Measurements from ENCODE around the gene MPRIP.
"Not testable (repeated sequence)": the region's sequence is repeated elsewhere in the genome, so short reads cannot be mapped to it uniquely, and the experiment has no call there.

The MPRIP gene

GRCh38 chr17:17134051-17134956 lies 92.0 kb downstream of the MPRIP start:
- H3K79me2 ChIP-seq (ENCODE audit: control insufficient read depth, insufficient read depth, low read length), result no peaks in the 10 kb centered on the region
- no peak overlapping the region for H3K18ac ChIP-seq (ENCODE audit: low read length)
- H3K4me1 ChIP-seq (ENCODE audit: control insufficient read depth, low read depth, low read length), result no peaks in the 10 kb centered on the region
- H3K4ac ChIP-seq (ENCODE audit: low read depth, low read length), result no peak overlapping the region
- no peak overlapping the region for H3K27ac ChIP-seq (ENCODE audit: low read depth, low read length)
- H3K4me3 ChIP-seq (ENCODE audit: low read length), result no peak overlapping the region
- H2AK5ac ChIP-seq (ENCODE audit: low read length), result no peak overlapping the region
- H3K36me3 ChIP-seq (ENCODE audit: control insufficient read depth, insufficient read depth, low read length), result peaks cover 9% of the 10 kb centered on the region
- no CpG with 5 or more reads among the region's 14 CpGs for WGBS (ENCODE audit: extremely low coverage, insufficient coverage, low lambda C conversion rate)
- no peaks in the 10 kb centered on the region for H3K27me3 ChIP-seq (ENCODE audit: insufficient read depth, low read length, poor library complexity)
- H3K9ac ChIP-seq (ENCODE audit: low read length), result no peak overlapping the region
- H3K4me2 ChIP-seq (ENCODE audit: low read length), result no peak overlapping the region
- H2BK120ac ChIP-seq (ENCODE audit: low read depth, low read length), result no peak overlapping the region
- H2BK15ac ChIP-seq (replicated peaks; ENCODE audit: low read depth), result no peak overlapping the region
- H3K79me1 ChIP-seq (ENCODE audit: low read length), result no peaks in the 10 kb centered on the region
- DNase-seq, result no peak
- H2BK5ac ChIP-seq (ENCODE audit: low read length), result no peak overlapping the region
- H4K8ac ChIP-seq (ENCODE audit: low read depth, low read length), result no peak overlapping the region
- no peak overlapping the region for H4K5ac ChIP-seq (ENCODE audit: low read length)
- no peak overlapping the region for H3K56ac ChIP-seq (ENCODE audit: low read length)
- no peak overlapping the region for H3K23ac ChIP-seq (ENCODE audit: low read length)

- no peaks in the 10 kb centered on the region for H3K79me2 ChIP-seq (ENCODE audit: control insufficient read depth, insufficient read depth, low read length)
- no peaks in the 10 kb centered on the region for H3K27me3 ChIP-seq (ENCODE audit: insufficient read depth, low read length, poor library complexity)
- no peak overlapping the region for H2BK5ac ChIP-seq (ENCODE audit: low read length)
- no peak overlapping the region for H2BK15ac ChIP-seq (replicated peaks; ENCODE audit: low read depth)
- no peak overlapping the region for H3K9ac ChIP-seq (ENCODE audit: low read length)
- no peak for DNase-seq
- peaks cover 7% of the 10 kb centered on the region for H3K36me3 ChIP-seq (ENCODE audit: control insufficient read depth, insufficient read depth, low read length)
- no peak overlapping the region for H2BK120ac ChIP-seq (ENCODE audit: low read depth, low read length)
- no peak overlapping the region for H2AK5ac ChIP-seq (ENCODE audit: low read length)
- H3K79me1 ChIP-seq (ENCODE audit: low read length), result no peaks in the 10 kb centered on the region
- no peak overlapping the region for H4K8ac ChIP-seq (ENCODE audit: low read depth, low read length)
- no peak overlapping the region for H3K18ac ChIP-seq (ENCODE audit: low read length)
- WGBS (ENCODE audit: extremely low coverage, insufficient coverage, low lambda C conversion rate), result no CpG with 5 or more reads among the region's 3 CpGs
- H3K4me2 ChIP-seq (ENCODE audit: low read length), result no peak overlapping the region
- no peak overlapping the region for H3K27ac ChIP-seq (ENCODE audit: low read depth, low read length)
- H4K5ac ChIP-seq (ENCODE audit: low read length), result no peak overlapping the region
- H3K4me3 ChIP-seq (ENCODE audit: low read length), result no peak overlapping the region
- H3K56ac ChIP-seq (ENCODE audit: low read length), result no peak overlapping the region
- no peak overlapping the region for H3K23ac ChIP-seq (ENCODE audit: low read length)
- no peak overlapping the region for H3K4ac ChIP-seq (ENCODE audit: low read depth, low read length)
- no peaks in the 10 kb centered on the region for H3K4me1 ChIP-seq (ENCODE audit: control insufficient read depth, low read depth, low read length)
These were observed 92.7 kb downstream of the MPRIP start for GRCh38 chr17:17134957-17135333.

GRCh38 chr17:17136221-17136620 lies 94.0 kb downstream of the MPRIP start:
- WGBS (ENCODE audit: extremely low coverage, insufficient coverage, low lambda C conversion rate), result no CpG with 5 or more reads among the region's 5 CpGs

GRCh38 chr17:17137731-17138585 lies 95.7 kb downstream of the MPRIP start:
- no peak for DNase-seq
- Histone ChIP-seq H3K79me2 (ENCODE audit: control insufficient read depth, insufficient read depth, low read length) (no peaks in the 10 kb centered on the region), H3K36me3 (ENCODE audit: control insufficient read depth, insufficient read depth, low read length) (peaks cover 8% of the 10 kb centered on the region), H3K27me3 (ENCODE audit: insufficient read depth, low read length, poor library complexity) (no peaks in the 10 kb centered on the region), H4K8ac (ENCODE audit: low read depth, low read length) (no peak overlapping the region), H3K79me1 (ENCODE audit: low read length) (no peaks in the 10 kb centered on the region), H3K4me2 (ENCODE audit: low read length) (no peak overlapping the region), H3K27ac (ENCODE audit: low read depth, low read length) (no peak overlapping the region), H3K9ac (ENCODE audit: low read length) (no peak overlapping the region), H3K56ac (ENCODE audit: low read length) (no peak overlapping the region), H3K18ac (ENCODE audit: low read length) (no peak overlapping the region), H3K23ac (ENCODE audit: low read length) (no peak overlapping the region), H2BK15ac (replicated peaks; ENCODE audit: low read depth) (no peak overlapping the region), H4K5ac (ENCODE audit: low read length) (no peak overlapping the region), H3K4ac (ENCODE audit: low read depth, low read length) (no peak overlapping the region), H3K4me3 (ENCODE audit: low read length) (no peak overlapping the region), H2BK5ac (ENCODE audit: low read length) (no peak overlapping the region), H2BK120ac (ENCODE audit: low read depth, low read length) (no peak overlapping the region), H2AK5ac (ENCODE audit: low read length) (no peak overlapping the region), H3K4me1 (ENCODE audit: control insufficient read depth, low read depth, low read length) (no peaks in the 10 kb centered on the region)
- WGBS (ENCODE audit: extremely low coverage, insufficient coverage, low lambda C conversion rate), result no CpG with 5 or more reads among the region's 30 CpGs

More at GRCh38 chr17:17136221-17136620, 94.0 kb downstream of the MPRIP start:
- H4K8ac ChIP-seq (ENCODE audit: low read depth, low read length); H3K27ac ChIP-seq (ENCODE audit: low read depth, low read length); H3K56ac ChIP-seq (ENCODE audit: low read length); H4K5ac ChIP-seq (ENCODE audit: low read length); H3K23ac ChIP-seq (ENCODE audit: low read length); H3K4me3 ChIP-seq (ENCODE audit: low read length); H3K4me1 ChIP-seq (ENCODE audit: control insufficient read depth, low read depth, low read length); H3K79me1 ChIP-seq (ENCODE audit: low read length); H3K4me2 ChIP-seq (ENCODE audit: low read length); H2BK5ac ChIP-seq (ENCODE audit: low read length); H2BK15ac ChIP-seq (replicated peaks; ENCODE audit: low read depth); H2BK120ac ChIP-seq (ENCODE audit: low read depth, low read length); H3K4ac ChIP-seq (ENCODE audit: low read depth, low read length); DNase-seq; H2AK5ac ChIP-seq (ENCODE audit: low read length); H3K9ac ChIP-seq (ENCODE audit: low read length); H3K18ac ChIP-seq (ENCODE audit: low read length); H3K79me2 ChIP-seq (ENCODE audit: control insufficient read depth, insufficient read depth, low read length); H3K27me3 ChIP-seq (ENCODE audit: insufficient read depth, low read length, poor library complexity); H3K36me3 ChIP-seq (ENCODE audit: control insufficient read depth, insufficient read depth, low read length): not testable (repeated sequence)

- DNase-seq, result no peak
- no peak overlapping the region for H3K4me2 ChIP-seq (ENCODE audit: low read length)
- no peak overlapping the region for H2BK5ac ChIP-seq (ENCODE audit: low read length)
- no peak overlapping the region for H3K9ac ChIP-seq (ENCODE audit: low read length)
- H3K56ac ChIP-seq (ENCODE audit: low read length), result no peak overlapping the region
- H3K27ac ChIP-seq (ENCODE audit: low read depth, low read length), result no peak overlapping the region
- no peak overlapping the region for H3K4me3 ChIP-seq (ENCODE audit: low read length)
- H2BK120ac ChIP-seq (ENCODE audit: low read depth, low read length), result no peak overlapping the region
- no peaks in the 10 kb centered on the region for H3K27me3 ChIP-seq (ENCODE audit: insufficient read depth, low read length, poor library complexity)
- no peak overlapping the region for H2AK5ac ChIP-seq (ENCODE audit: low read length)
- no peak overlapping the region for H3K18ac ChIP-seq (ENCODE audit: low read length)
- no peak overlapping the region for H3K4ac ChIP-seq (ENCODE audit: low read depth, low read length)
- no peak overlapping the region for H4K8ac ChIP-seq (ENCODE audit: low read depth, low read length)
- H3K79me2 ChIP-seq (ENCODE audit: control insufficient read depth, insufficient read depth, low read length), result no peaks in the 10 kb centered on the region
- H4K5ac ChIP-seq (ENCODE audit: low read length), result no peak overlapping the region
- WGBS (ENCODE audit: extremely low coverage, insufficient coverage, low lambda C conversion rate), result no CpG with 5 or more reads among the region's 7 CpGs
- no peaks in the 10 kb centered on the region for H3K4me1 ChIP-seq (ENCODE audit: control insufficient read depth, low read depth, low read length)
- H3K23ac ChIP-seq (ENCODE audit: low read length), result no peak overlapping the region
- H2BK15ac ChIP-seq (replicated peaks; ENCODE audit: low read depth), result no peak overlapping the region
- H3K36me3 ChIP-seq (ENCODE audit: control insufficient read depth, insufficient read depth, low read length), result peaks cover 17% of the 10 kb centered on the region
- no peaks in the 10 kb centered on the region for H3K79me1 ChIP-seq (ENCODE audit: low read length)
These were observed 97.8 kb downstream of the MPRIP start for GRCh38 chr17:17139972-17140589.
